COLO668 (cell line): Measurements from ENCODE around the gene TMPRSS11D.

ENCODE experiments used
- DNase-seq: peaks from one replicate; lab custom pipeline; 2025; ENCODE audit not compliant: unreplicated experiment; lab: John Stamatoyannopoulos, UW

TMPRSS11D gene

GRCh38 chr4:67886281-67886680, 2.5 kb upstream of the TMPRSS11D start:
- DNase-seq, result no peak

DNA sequence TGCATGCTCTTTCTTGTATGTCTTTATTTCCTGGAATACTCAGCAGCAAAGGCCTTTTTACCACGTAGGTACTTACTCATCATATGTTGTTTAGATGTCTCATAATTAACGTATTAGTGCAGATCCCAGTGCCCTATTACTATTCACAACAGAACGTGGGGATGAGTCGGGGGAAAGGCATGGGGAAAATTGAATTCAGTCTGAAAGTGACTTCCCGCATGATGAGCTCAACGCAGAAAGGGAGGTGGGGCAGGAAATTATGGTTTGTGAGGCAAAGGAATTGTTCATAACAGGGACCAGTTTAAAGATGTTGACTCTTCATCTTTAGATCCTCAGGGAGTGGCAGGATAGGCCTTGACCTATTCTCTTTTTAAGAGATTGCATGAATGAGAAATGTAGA, 2.0 kb upstream of the TMPRSS11D start:
- DNase-seq, result no peak

DNA sequence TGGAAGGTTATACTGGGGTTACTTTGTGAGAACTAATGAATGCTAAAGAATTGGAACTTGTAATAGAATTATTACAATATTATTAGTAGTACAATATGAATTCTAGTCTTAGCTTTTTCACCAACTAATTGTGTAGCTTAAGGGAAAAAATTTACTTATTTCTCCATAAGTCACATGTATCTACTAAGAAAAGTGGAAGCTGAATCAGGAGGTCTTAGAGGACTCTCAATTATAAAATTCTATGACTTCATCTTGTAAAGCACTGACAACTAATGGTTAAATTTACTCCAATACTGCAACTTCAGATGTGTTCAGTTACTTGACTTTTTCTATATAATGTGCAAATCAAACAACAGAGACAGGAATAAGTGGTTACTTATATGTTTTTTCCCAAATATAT, 899 bp upstream of the TMPRSS11D start:
- no peak for DNase-seq

- no peak for DNase-seq
Measured at GRCh38 chr4:67883458-67883857, 344 bp downstream of the TMPRSS11D start.

DNA sequence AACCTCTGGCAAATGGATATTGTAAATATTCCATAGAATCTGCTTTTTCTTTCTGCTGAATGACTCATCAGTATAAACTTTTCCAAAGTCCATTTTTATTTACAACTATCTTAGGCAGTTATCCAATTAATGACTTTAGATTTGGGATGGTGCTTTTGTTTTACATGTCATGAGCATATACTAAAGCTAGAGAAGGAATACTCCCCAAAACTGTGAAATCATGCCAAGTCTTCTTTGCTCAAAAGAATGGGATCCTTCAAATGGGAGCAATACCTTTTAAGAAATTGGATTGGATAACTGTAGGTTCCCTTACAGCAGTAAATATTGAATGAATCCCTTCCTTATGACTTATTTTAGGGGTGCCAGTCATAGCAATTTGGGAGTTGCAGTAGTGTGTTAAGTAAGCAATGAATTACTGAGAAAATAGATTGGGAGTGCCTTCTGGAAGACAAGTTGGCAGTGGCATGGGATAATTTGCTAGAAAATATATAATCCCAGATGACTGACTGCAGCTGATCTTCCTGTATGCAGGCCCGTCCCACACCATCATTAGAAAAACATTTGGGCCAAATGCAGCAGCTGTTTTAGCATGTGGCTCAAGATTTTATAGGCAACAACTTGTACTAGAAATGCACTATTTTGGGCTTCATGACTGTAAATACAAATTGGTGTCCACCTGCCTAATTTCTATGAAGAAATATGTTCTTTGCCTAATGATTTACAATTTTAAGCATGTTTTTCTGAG, 2.8 kb downstream of the TMPRSS11D start:
- DNase-seq, result no peak

DNA sequence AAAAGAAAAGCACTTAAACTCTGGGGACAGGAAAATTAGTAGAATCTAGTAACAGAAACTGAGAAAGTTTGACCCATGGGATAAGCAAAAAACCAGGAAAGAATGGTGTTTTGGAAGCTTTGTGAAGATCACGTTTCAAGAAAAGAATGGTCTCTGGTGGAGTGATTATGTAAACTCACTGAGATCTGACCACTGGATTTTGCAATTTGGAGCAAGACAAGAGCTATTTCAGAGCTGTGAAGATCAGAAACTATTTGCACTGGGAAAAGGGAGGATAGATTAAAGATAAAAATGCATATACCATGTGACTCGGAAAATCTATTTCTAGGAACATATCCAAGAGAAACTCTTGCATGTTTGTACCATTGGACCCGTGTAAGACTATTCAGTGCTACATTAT, 4.3 kb downstream of the TMPRSS11D start:
- DNase-seq, result no peak

DNA sequence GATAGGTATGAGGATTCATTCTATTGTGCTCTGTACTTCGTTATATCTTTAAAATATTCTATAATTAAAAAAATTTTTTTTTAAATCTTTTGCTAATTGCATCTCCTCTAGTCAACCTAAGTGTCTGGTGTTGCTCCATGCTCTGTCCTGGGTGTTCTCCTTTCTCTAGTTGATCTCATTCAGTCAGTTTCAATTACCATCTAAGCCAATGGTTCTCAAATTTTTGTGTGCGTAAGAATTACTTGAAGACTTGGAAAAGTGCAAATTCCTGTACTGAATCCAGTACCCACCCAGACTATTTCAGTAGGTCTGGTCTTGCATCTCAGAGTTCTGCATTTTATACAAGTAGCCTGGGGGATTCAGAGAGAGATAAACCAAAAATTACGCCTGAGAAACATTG, 6.7 kb downstream of the TMPRSS11D start:
- DNase-seq, result no peak

- DNase-seq, result no peak
Measured at GRCh38 chr4:67874986-67875385, 8.8 kb downstream of the TMPRSS11D start.

- no peak for DNase-seq
Measured at GRCh38 chr4:67873116-67873515, 10.7 kb downstream of the TMPRSS11D start.

DNA sequence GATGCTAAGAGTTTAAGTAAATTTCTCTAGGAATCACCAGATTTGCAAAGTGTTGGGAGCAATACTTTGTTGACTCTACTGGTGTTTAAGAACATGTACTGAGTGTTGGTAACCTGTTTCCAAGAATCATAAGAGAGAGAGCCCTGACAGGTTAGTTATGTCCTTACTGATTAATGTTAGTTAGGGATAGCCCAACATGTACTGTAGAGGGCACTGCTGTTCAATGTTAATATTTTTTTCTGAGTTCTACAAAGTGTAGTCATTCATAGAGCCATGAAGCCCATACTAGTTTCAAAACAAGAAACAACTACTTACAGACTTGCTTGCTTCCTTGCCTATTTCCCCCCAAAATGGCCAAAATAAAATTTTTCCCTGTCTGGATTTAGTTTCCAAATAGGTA, 11.9 kb downstream of the TMPRSS11D start:
- DNase-seq, result no peak

DNA sequence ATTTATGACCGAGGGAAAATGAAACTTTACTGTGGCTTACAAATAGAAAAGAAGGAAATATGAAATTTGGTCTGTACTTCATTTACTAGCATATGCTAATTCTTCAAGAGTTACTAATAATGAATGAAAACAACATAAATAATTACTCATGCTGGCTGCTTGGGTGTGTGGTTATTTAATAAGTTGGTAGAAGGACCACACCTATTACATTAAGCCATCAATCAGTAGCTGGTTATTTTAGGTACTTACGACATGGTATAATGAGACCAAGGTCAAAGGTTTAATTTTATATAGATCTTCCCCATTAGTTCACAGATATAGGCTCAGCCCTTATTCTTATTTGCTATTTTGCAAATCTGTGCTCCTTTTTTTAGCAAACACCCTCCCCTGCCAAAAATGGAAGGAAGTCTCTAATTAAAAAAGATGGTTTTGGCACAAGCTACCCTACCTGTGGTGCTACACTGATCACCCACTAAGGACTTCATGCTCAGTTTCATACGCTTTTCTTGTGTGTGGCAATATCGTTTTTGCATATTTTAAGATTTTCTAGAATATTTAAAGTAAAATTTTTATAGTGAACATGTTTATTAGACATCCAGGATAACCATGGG, 14.1 kb downstream of the TMPRSS11D start:
- no peak for DNase-seq

- DNase-seq, result no peak
Measured at GRCh38 chr4:67861513-67861912, 22.3 kb downstream of the TMPRSS11D start.

DNA sequence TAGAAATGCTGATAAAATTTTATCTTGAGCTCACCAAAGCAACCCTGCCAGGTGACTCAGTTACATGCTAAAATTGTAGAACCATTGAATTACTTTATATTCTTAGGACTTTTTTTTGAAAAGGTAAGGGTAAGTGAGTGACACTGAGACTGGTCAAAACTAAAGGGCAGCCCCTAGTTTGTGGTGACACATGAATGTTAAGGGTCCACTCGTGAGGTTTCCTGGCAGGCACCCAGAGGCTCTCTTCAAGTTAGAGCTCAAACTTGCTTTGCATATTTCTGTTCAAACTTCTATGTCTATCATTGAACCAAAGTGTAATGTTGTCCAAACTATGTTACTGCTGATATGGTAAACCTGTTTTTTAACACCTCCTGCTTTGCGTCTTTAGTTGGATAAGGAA, 30.5 kb downstream of the TMPRSS11D start:
- no peak for DNase-seq

DNA sequence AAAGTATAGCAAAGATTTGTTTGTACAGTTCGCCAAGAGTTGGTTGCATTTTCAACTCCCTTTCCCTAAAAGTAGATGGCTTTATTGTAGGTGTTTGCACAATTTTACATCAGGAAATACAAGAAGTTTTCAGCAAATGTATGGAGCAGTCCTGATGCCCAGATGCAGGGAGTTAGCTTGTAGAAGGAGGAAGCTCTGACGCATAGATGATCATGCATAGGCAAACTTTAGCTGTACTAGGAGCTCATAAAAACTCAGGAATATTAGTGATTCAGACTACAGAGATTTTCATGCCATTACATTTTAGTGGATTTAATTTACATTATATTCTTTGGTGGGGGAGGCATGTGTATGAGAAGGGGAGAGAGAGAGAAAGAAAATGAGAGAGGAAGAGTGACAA, 62.9 kb downstream of the TMPRSS11D start:
- DNase-seq, result no peak

DNA sequence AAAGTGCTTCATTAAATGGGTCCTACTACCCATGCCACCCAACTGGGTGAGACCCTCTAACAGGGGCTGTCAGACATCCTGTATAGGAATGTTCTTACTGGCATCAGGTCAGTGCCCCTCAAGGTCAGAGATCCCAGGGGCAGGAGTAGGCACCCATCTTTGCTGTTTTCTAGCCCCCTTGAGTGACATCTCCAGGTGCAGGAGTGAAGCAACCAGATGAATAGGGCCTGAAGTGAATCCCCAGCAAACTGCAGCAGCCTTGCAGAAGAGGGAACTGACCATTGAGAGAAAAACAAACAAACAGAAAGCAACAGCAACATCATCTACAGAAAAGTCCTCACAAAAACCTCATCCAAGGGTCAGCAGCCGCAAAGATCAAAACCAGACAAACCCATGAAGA, 73.8 kb downstream of the TMPRSS11D start:
- no peak for DNase-seq

GRCh38 chr4:67809502-67809901, 74.3 kb downstream of the TMPRSS11D start:
- no peak for DNase-seq

GRCh38 chr4:67796810-67797209, 87.0 kb downstream of the TMPRSS11D start:
- no peak for DNase-seq

DNA sequence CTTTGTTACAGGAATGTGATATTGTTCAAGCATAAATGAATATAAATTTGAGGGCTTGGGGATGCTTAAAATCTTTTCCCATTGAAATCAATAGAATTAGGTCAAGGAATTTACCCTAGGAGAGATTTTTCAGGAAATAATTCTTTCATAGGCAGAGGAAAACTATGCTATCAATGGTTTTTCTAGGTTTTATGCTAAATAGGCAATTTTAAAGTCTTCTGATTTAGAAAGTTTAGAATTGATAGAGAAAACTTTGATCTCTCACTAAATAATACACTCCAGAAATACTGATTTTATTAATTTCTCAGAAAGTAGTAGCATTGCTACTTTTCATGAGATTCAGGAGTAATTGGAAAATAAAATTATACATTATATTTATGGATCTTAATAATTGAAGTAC, 93.1 kb downstream of the TMPRSS11D start:
- no peak for DNase-seq

GRCh38 chr4:67787311-67787710, 96.5 kb downstream of the TMPRSS11D start:
- no peak for DNase-seq

DNA sequence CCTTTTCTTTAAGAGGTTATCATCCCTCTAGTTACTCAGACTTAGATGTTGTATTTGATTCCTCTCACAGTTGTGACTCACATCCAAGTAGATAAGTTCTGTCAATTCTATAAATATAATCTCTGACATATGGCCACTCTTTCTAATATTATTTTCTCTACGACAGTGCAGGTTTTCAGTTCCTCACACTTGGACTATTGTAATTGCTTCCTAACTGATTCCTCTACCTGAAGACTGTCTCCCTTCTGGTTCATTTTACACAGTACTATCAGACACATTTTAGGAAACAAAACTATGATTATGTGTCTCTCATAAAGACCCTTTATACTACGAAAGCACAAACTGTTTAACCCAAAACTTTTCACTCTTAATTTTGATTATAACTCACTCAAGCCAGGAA, 98.3 kb downstream of the TMPRSS11D start:
- DNase-seq, result no peak

DNA sequence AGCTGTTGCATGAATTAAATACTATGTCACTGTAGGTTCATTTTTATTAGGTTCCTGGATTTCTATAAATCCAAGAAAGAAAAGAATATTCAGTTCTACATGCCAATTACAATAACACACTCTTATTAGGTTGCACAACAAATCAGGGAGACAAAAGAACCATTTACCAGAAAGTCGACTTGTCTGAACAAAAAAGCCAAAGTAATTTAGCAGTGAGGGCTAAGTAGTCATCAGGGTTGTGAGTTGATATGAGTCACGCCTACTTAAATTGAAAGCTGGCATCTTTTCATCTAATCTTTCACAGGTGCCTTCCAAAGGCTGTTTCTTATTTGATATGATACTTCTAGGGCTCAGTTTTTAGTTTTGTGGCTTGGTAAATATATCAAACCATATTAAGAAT, 104.2 kb downstream of the TMPRSS11D start:
- DNase-seq, result no peak

- no peak for DNase-seq
Measured at GRCh38 chr4:67776746-67777145, 107.1 kb downstream of the TMPRSS11D start.
